Activated naive CD4-positive, alpha-beta T cell treated with anti-CD3 and anti-CD28 coated beads, Interleukin-2, amount 10 ng/mL, durations not matched to agents 7 days and 5 days (primary cell): ENCODE measurements around the gene TMEM164.
A peak's percentile ranks its signal among the peaks of the same experiment; 100 is the strongest.

ENCODE experiments used
- CTCF ChIA-PET: fragments of 350-600 bp; sonication (Branson Sonifier 250); formaldehyde crosslinking; loops from one replicate; lab custom pipeline; 2021; ENCODE audit warnings: antibody characterized with exemption; lab: Charles Lee
- DNase-seq: peaks from one replicate; pipeline ENCODE4 v3.0.0-alpha.2; 2020
- H3K27ac Mint-ChIP-seq: one replicate; pipeline ENCODE4 v1.8.0; 2021; ENCODE audit warnings: mild to moderate bottlenecking, moderate library complexity, mixed read lengths
- H3K27me3 Mint-ChIP-seq: one replicate; pipeline ENCODE4 v1.8.0; 2021; ENCODE audit warnings: mild to moderate bottlenecking, mixed read lengths
- H3K36me3 Mint-ChIP-seq: one replicate; pipeline ENCODE4 v1.8.0; 2021; ENCODE audit warnings: mixed read lengths
- H3K4me1 Mint-ChIP-seq: one replicate; pipeline ENCODE4 v1.8.0; 2021; ENCODE audit warnings: mixed read lengths
- H3K4me3 Mint-ChIP-seq: one replicate; pipeline ENCODE4 v1.8.0; 2021; ENCODE audit warnings: mild to moderate bottlenecking, moderate library complexity, mixed read lengths
- H3K9me3 Mint-ChIP-seq: one replicate; pipeline ENCODE4 v1.8.0; 2021; ENCODE audit warnings: mixed read lengths

The TMEM164 gene

DNA sequence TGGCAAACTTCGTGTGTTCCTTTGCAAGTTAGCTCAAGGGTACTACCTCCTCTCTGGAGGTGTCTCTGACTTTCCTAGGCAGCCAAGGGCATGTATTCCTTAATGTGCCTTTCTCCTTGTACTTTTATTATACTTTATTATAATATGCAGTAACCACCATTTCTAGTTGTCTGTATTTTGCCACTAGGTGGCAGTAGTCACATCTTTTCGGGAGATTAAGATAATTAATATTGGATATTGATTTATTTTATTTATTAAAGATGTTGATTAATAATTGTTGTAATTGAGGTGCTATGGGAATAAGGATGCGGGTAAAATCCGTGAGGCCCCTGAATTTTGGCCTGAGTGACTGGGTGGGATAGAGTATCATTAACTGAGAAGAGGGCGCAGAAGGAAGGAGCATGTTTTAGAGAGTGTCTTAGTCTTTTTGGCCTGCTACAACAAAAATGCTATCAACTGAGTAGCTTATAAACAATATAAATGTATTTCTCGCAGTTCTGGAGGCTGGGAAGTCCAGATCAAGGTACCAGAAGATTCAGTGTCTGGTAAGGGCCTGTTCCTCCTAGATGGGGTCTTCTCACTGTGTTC lies 153.3 kb downstream of the TMEM164 start:
- DNase-seq: no peak
- Mint-ChIP-seq H3K4me3 (no peak overlapping the region), H3K27ac (no peak overlapping the region), H3K27me3 (no peaks in the 10 kb centered on the region), H3K9me3 (no peaks in the 10 kb centered on the region), H3K36me3 (peaks cover 1% of the 10 kb centered on the region), H3K4me1 (peaks cover 13% of the 10 kb centered on the region)
- CTCF ChIA-PET: interaction anchor here (0.7 to 21.0 kb wide), 5 partner anchors 8 to 257 kb away, joined by 3 to 409 read pairs (median 4); no protein-coding TSS in a partner anchor

DNA sequence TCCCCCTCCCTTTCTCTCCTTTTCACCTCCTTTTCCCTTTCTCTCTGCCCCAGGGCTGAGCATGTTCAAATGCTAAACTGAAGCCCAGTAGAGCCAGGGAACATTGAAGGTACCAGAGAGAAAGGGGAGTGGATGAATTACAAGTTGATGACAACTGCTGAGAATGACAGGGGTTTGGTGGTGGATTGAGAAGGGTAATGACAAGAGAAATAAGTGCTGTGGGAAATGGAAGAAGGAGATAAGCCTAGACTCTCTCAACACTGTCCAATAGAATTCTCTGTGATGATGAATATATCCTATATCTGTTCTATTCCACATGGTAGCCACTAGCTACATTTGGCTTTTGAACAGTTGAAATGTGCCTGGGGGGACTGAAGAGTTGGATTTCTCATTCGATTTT lies 154.5 kb downstream of the TMEM164 start:
- Mint-ChIP-seq H3K36me3 (peaks cover 1% of the 10 kb centered on the region), H3K27ac (peak overlapping the region; percentile 24), H3K9me3 (no peaks in the 10 kb centered on the region), H3K27me3 (no peaks in the 10 kb centered on the region), H3K4me1 (peaks cover 13% of the 10 kb centered on the region), H3K4me3 (no peak overlapping the region)
- CTCF ChIA-PET: interaction anchor here (2.4 to 21.0 kb wide), 4 partner anchors 11 to 255 kb away, joined by 10 to 409 read pairs (median 14); no protein-coding TSS in a partner anchor
- no peak for DNase-seq

DNA sequence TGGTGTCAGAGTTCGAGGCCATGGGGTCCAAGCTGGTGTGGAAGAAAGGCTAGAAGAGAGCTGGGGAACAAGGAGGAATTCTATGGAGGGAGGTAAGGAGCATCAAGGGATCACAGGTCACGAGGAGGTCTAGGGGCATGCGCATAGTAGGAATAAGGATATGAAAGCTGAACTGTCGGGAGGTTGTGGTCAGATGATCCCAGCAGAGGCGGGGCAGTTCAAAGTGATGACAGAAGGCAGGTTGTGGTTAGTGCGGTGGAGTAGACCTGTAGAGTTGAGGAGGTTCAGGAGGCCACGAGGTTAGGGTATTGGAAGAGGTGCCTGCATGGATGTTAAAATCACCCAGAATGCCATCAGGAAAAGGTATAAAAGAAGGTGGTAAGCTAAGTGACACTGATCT lies 156.3 kb downstream of the TMEM164 start:
- CTCF ChIA-PET: interaction anchor here (0.9 to 21.0 kb wide), 6 partner anchors 10 to 688 kb away, joined by 3 to 409 read pairs (median 8); no protein-coding TSS in a partner anchor
- no peak for DNase-seq
- H3K36me3 Mint-ChIP-seq: peaks cover 1% of the 10 kb centered on the region
- no peaks in the 10 kb centered on the region for H3K27me3 Mint-ChIP-seq
- H3K9me3 Mint-ChIP-seq: no peaks in the 10 kb centered on the region
- no peak overlapping the region for H3K4me3 Mint-ChIP-seq
- H3K27ac Mint-ChIP-seq: no peak overlapping the region
- H3K4me1 Mint-ChIP-seq: peaks cover 13% of the 10 kb centered on the region

DNA sequence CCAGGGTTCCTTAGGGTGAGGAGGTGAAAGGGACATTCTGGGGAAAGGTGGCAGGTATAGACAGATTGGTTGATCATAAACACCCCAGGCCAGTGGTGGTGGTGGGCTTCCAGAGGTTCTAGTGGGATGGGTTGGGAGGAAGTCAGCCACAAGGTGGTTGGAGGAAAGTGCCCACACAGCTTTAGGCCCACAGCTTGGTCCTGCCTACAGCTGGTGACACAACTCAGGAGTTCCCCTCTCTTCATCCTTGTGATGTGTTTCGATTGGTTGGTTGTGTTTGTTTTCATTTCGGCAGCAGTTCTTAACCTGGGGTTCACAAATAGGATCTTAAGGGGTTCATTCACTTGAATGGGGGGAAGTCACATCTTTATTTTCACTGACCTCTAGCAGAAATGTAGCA lies 157.0 kb downstream of the TMEM164 start:
- Mint-ChIP-seq H3K27ac (no peak overlapping the region), H3K4me1 (peaks cover 13% of the 10 kb centered on the region), H3K36me3 (peaks cover 1% of the 10 kb centered on the region), H3K4me3 (no peak overlapping the region), H3K27me3 (no peaks in the 10 kb centered on the region), H3K9me3 (no peaks in the 10 kb centered on the region)
- CTCF ChIA-PET: interaction anchor here (0.6 to 21.0 kb wide), 5 partner anchors 9 to 253 kb away, joined by 3 to 409 read pairs (median 10); no protein-coding TSS in a partner anchor
- DNase-seq: no peak

DNA sequence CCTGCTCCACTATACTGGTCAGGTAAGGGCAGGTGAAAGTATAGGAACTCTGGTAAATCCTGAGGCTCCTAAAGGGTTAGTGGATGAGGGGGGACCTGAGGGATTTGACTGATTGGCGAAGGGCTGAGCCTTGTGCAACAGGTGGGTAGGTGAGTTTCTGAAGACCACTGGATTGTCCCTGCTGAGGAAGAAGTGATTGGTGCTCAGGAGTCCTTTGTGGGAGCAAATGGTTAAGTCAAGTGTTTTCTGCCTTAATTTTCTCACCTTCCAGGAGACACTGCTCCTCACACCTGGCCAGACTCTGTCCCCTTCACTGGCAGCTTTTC lies 158.4 kb downstream of the TMEM164 start:
- Mint-ChIP-seq H3K36me3 (peaks cover 1% of the 10 kb centered on the region), H3K4me3 (no peak overlapping the region), H3K27ac (no peak overlapping the region), H3K9me3 (no peaks in the 10 kb centered on the region), H3K4me1 (peaks cover 9% of the 10 kb centered on the region), H3K27me3 (no peaks in the 10 kb centered on the region)
- DNase-seq: no peak
- CTCF ChIA-PET: interaction anchor here (0.9 to 21.0 kb wide), 3 partner anchors 15 to 252 kb away, joined by 3 to 409 read pairs (median 4); no protein-coding TSS in a partner anchor

DNA sequence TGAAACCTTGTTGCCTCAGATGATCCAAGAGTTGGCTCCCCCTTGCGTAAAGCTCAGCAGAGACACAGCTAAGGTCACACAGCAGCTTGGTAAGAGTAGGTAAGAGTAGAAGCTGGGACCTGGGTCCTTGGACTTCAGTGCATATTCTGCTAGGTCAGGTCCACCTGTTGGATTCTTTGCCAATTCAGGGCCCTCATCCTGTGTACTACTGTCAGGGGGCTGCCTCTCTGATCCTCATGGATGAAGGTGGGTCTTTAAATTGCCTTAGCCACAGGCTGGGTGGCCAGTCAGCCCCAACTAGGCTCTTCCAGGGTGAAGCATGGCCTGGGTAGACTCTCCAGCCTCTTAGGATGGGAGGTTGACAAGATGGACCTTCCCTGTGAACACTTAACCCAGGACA lies 159.2 kb downstream of the TMEM164 start:
- no peak for DNase-seq
- Mint-ChIP-seq H3K36me3 (peaks cover 1% of the 10 kb centered on the region), H3K27ac (no peak overlapping the region), H3K9me3 (no peaks in the 10 kb centered on the region), H3K27me3 (no peaks in the 10 kb centered on the region), H3K4me3 (no peak overlapping the region), H3K4me1 (peaks cover 9% of the 10 kb centered on the region)
- CTCF ChIA-PET: interaction anchor here (1.1 to 21.0 kb wide), 2 partner anchors 15 to 251 kb away, joined by 4 to 409 read pairs; no protein-coding TSS in a partner anchor

DNA sequence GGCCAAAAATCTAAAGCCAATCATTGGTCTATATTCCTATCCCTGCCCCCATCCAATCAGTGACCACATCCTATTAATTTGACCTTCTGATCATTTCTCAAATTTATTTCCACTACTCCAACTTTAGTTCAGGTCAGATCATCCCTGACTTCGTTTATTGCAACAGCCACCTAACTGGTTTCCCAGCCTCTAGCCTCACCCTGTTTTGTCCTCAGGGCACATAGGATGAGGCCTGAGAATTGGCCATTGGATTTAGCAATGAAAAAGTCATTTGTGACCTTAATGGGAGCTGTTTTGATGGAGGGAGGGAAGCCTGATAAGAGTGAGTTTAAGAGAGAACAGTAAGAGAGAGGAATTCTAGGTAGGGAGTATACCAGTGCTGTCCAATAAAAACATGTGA lies 160.0 kb downstream of the TMEM164 start:
- Mint-ChIP-seq H3K27me3 (no peaks in the 10 kb centered on the region), H3K4me3 (no peak overlapping the region), H3K36me3 (no peaks in the 10 kb centered on the region), H3K27ac (no peak overlapping the region), H3K4me1 (peaks cover 9% of the 10 kb centered on the region), H3K9me3 (no peaks in the 10 kb centered on the region)
- CTCF ChIA-PET: interaction anchor here (3.8 to 21.0 kb wide), 2 partner anchors 16 to 250 kb away, joined by 11 to 409 read pairs; no protein-coding TSS in a partner anchor
- no peak for DNase-seq

DNA sequence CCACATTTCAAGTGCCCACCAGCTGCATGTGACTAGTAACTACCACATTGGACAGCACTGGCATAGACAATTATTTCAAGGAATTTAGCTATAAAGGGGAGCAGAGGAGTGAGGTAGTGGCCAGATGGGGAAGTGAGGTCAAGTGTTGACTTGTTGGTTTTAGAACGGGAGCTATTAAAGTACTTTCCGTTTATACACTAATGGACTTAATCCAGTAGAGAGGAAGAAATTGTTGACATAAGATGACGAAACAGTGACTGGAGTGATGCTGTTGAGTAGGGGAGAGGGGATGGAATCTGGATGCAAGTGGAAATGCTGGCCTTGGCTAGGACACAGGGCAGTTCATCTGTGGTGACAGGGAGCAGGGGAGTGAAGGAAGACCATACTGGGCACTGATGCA lies 160.6 kb downstream of the TMEM164 start:
- H3K9me3 Mint-ChIP-seq: no peaks in the 10 kb centered on the region
- peaks cover 9% of the 10 kb centered on the region for H3K4me1 Mint-ChIP-seq
- CTCF ChIA-PET: interaction anchor here (3.8 to 21.0 kb wide), 2 partner anchors 16 to 249 kb away, joined by 11 to 409 read pairs; no protein-coding TSS in a partner anchor
- no peak overlapping the region for H3K27ac Mint-ChIP-seq
- H3K27me3 Mint-ChIP-seq: no peaks in the 10 kb centered on the region
- no peaks in the 10 kb centered on the region for H3K36me3 Mint-ChIP-seq
- DNase-seq: no peak
- no peak overlapping the region for H3K4me3 Mint-ChIP-seq

DNA sequence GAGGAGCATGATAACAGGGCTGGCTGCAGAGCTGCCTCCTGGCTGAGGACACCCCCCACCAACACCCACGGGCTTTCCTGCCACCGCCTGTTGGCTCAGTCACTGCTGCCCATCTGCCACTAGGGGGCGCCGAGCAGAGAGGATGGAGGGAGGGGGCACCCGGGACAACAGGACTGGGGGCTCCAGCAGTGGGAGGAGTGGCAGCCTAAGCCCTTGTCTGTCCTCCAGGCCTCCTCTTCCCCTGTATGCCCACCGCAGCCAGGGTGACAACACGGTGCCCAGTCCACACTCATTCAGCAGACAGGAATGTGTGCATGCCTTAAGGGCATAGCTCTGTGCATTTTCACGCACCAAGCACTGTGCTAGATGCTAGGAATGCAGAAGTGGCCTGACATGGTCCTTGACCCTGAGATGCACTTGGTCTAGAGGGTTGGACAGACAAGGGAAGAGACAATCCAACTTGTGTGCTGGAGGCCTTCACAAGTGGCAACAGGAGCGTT lies 165.1 kb downstream of the TMEM164 start:
- no peaks in the 10 kb centered on the region for H3K4me1 Mint-ChIP-seq
- H3K4me3 Mint-ChIP-seq: no peak overlapping the region
- H3K36me3 Mint-ChIP-seq: peaks cover 11% of the 10 kb centered on the region
- CTCF ChIA-PET: interaction anchor here (0.7 to 21.0 kb wide), 9 partner anchors 9 to 245 kb away, joined by 3 to 409 read pairs (median 4); no protein-coding TSS in a partner anchor
- no peaks in the 10 kb centered on the region for H3K9me3 Mint-ChIP-seq
- peak; percentile 52 for DNase-seq
- no peaks in the 10 kb centered on the region for H3K27me3 Mint-ChIP-seq
- H3K27ac Mint-ChIP-seq: no peak overlapping the region

DNA sequence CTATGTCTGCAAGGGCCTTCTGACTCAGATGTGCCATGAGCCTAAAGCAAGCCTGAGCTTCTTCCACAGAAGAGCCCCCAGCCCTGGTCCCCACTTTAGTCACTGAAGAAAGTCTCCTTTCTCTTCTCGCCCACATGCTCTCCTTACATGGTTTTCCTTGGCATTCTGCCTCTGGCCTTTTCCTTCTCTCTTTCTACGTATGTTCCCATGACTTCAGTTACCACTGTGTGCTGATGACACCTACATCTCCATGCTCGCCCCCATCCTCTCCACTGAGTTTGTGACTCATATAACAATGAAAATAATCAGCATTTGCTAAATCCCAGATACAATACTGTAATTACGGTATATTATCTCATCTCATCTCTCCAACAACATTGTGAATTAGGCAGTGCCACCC lies 165.7 kb downstream of the TMEM164 start:
- Mint-ChIP-seq H3K9me3 (no peaks in the 10 kb centered on the region), H3K4me3 (no peak overlapping the region), H3K27ac (no peak overlapping the region), H3K27me3 (no peaks in the 10 kb centered on the region), H3K4me1 (no peaks in the 10 kb centered on the region), H3K36me3 (peaks cover 11% of the 10 kb centered on the region)
- DNase-seq: no peak
- CTCF ChIA-PET: interaction anchor here (0.7 to 21.0 kb wide), 9 partner anchors 10 to 244 kb away, joined by 3 to 409 read pairs (median 4); no protein-coding TSS in a partner anchor

DNA sequence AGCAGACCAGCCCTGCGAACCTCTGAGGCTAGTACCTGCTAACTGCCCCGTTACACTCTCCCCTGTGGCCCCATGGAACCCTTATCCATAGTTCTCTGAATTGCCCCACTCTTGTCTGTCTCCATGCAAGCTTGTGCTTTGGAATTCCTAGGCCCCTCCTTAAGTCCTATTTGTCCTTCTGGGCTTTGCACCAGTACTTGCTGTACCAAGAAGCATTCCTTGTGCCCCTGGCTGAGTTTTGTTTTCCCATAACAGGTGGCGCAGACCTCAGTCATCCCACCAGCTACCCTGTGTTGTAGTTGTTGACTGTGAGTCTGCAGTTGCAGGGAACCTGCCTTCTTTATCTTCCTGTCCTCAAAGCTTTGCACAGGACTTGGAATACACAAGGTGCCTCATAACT lies 167.1 kb downstream of the TMEM164 start:
- H3K36me3 Mint-ChIP-seq: peaks cover 11% of the 10 kb centered on the region
- no peaks in the 10 kb centered on the region for H3K27me3 Mint-ChIP-seq
- no peak for DNase-seq
- CTCF ChIA-PET: interaction anchor here (2.9 to 21.0 kb wide), 2 partner anchors 11 to 243 kb away, joined by 10 to 409 read pairs; no protein-coding TSS in a partner anchor
- no peak overlapping the region for H3K27ac Mint-ChIP-seq
- H3K4me3 Mint-ChIP-seq: no peak overlapping the region
- H3K9me3 Mint-ChIP-seq: no peaks in the 10 kb centered on the region
- no peaks in the 10 kb centered on the region for H3K4me1 Mint-ChIP-seq

DNA sequence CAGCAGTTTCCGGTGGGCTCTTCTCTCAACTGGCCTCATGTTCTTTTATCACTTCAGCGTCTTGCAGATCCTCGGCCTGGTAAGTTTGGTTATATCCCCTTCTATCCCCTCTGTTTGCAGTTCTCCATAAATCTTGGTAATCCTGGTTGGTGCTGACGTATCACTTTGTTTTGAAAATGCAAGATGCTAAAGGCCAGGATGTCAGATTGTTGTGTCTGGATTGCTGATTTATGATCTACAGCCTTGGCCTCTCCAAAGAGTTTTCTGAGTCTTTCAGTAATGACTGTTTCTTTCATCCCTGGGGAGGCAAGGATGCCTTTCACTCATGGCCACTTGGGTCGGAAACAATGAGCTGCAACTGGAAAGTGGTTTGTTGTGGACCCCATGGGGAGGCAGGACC lies 168.5 kb downstream of the TMEM164 start:
- no peak for DNase-seq
- CTCF ChIA-PET: no interaction called here
- Mint-ChIP-seq H3K27me3 (no peaks in the 10 kb centered on the region), H3K36me3 (peaks cover 16% of the 10 kb centered on the region), H3K4me3 (no peak overlapping the region), H3K4me1 (no peaks in the 10 kb centered on the region), H3K9me3 (no peaks in the 10 kb centered on the region), H3K27ac (no peak overlapping the region)

DNA sequence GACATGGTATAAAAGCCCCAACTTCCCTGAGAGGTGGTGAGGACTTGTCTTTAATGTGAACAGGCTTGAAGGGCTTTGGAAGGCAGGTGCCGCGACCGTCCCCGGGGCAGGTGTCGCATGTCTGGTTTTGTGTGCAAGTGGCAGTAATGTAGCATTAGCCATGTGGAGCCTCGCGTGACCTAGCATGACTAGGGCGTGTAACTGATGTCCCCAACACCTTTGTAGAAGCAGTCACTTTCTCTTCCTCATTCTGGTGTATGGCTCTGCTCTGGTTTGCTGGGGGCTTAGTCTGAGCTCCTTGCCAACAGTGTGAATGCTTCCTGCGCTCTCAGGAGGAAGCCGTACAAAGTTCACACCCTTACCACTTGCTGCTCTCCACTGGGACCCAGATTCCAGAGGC lies 169.3 kb downstream of the TMEM164 start:
- CTCF ChIA-PET: no interaction called here
- Mint-ChIP-seq H3K4me3 (no peak overlapping the region), H3K27ac (peak overlapping the region; percentile 60), H3K4me1 (no peaks in the 10 kb centered on the region), H3K27me3 (no peaks in the 10 kb centered on the region), H3K36me3 (peaks cover 16% of the 10 kb centered on the region), H3K9me3 (no peaks in the 10 kb centered on the region)
- no peak for DNase-seq

DNA sequence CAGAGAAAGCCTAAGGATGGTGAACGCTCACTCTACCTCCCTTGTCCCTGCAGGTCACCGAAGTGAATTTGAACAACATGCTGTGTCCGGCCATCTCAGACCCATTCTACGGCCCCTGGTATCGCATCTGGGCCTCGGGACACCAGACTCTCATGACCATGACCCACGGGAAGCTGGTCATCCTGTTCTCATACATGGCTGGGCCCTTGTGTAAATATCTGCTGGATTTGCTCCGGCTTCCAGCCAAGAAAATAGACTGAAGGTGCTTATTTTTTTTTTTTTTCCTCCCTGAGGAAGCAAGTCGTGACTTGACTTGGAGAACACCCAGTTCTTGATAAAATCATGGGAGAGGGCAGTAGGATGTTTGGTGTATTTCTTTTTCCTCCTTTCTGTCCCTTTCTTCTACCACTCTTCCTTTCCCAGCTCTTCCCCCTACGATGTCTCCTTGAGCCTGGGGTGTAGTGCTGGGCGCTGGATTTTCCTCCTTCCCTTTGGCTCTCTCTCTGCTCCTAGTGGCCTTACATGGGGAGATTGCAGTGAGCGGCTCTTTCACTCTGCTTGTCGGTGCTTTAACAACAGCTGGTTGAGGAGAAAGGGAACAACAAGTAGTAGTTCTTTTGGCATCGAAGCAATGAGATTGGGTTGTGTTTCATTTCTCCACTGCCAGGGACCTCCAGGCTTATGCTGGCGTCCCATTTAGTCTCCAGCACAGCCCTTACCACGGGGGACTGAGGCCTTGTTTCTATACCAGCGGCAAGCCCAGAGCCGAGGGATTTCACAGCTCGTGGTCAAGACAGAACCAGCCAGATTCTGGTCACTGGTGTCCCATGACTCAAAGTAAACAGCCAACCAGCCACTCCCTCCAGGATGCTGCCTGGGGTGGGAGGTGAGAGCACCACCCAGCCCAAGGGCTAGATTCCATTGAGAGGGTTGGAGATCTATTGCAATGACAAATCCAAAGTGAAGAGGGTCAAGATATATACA lies 170.6 kb downstream of the TMEM164 start:
- no peaks in the 10 kb centered on the region for H3K27me3 Mint-ChIP-seq
- no peaks in the 10 kb centered on the region for H3K4me1 Mint-ChIP-seq
- no peaks in the 10 kb centered on the region for H3K9me3 Mint-ChIP-seq
- CTCF ChIA-PET: no interaction called here
- DNase-seq: no peak
- H3K27ac Mint-ChIP-seq: no peak overlapping the region
- H3K36me3 Mint-ChIP-seq: peaks cover 19% of the 10 kb centered on the region
- H3K4me3 Mint-ChIP-seq: no peak overlapping the region
